ENCODE measurements around the gene SMARCD2. TPM values are rescaled to one million over a fixed set of nuclear protein-coding genes. Genes with fewer than 3 reads are reported as not detected.

The SMARCD2 gene
- total and polyA plus RNA-seq, 2 of the 13 experiments (the other 11 are each of a cell fraction or from before 2014, with no cell fraction given): 122 to 150 TPM

DNA sequence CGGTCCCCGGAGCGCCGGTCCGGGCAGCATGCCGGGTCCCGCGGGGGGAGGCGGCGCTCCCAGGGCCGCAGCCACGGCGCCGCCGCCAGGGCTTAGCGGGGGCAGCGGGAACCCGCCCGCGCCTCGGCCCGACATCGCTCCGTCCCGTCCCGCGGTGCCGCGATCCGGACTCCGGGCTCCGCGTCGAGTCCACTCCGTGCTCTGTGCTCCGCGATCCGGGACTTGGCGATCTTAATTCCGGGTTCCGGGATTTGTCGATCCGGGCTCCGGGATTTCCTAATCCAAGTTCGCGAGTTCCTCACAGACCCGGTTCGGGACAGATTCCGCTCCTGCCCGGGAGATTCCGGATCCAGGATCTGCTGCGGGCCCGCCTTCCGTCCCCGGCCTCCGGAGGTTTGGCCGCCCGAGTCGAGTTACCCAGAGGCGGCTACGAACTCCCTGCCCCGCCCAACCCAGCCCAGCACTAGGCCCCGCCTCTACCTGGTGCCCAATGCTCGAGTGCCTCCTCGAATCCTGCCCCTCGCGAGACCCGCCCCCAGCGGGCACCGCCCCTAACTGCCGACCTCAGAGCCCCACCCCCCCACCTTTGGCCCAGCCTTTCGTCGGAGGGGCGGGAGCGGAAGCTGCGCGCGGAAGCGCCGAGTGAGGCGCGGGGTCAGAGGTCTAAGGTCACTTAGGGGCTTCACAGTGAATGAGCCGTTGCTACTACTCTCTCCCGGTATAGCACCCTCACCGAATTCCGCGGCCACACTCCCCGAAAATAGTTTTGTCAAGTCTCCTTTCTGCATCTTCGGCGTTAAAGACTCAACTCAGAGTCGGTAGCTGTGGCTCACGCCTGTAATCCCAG is at the start of gene SMARCD2 (continued):
- TF ChIP-seq, protein P1, sequence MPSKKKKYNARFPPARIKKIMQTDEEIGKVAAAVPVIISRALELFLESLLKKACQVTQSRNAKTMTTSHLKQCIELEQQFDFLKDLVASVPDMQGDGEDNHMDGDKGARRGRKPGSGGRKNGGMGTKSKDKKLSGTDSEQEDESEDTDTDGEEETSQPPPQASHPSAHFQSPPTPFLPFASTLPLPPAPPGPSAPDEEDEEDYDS (CRISPR knock-in tag; IDR thresholded peaks at IDR 0.05): peak; percentile 91
- TF ChIP-seq ATF7-NPFF (CRISPR knock-in tag; IDR thresholded peaks at IDR 0.05; ENCODE audit: low read depth) (peak; percentile 98), ZFP36L2 (CRISPR knock-in tag; IDR thresholded peaks at IDR 0.05) (peak; percentile 80; the same call in 1 of the 2 replicates), CC2D1A (CRISPR knock-in tag; IDR thresholded peaks at IDR 0.05) (no peak), KIAA2018 (CRISPR knock-in tag; IDR thresholded peaks at IDR 0.05; ENCODE audit: borderline replicate concordance) (0 out of 2 replicates have a peak, but pooled peaks have one; percentile 88), SNRNP70 (IDR thresholded peaks at IDR 0.05; ENCODE audit: low read depth, low read length) (no peak), ZNF292 (CRISPR knock-in tag; IDR thresholded peaks at IDR 0.05; ENCODE audit: borderline replicate concordance, low read depth) (no peak), NFKB2 (CRISPR knock-in tag; IDR thresholded peaks at IDR 0.05; ENCODE audit: borderline replicate concordance) (peak; percentile 79; the same call in 1 of the 2 replicates), HDAC6 (IDR thresholded peaks at IDR 0.05; ENCODE audit: low read depth, low read length) (no peak), REPIN1 (CRISPR knock-in tag; IDR thresholded peaks at IDR 0.05; ENCODE audit: borderline replicate concordance, low read depth) (peak; percentile 99), ZNF558 (CRISPR knock-in tag; IDR thresholded peaks at IDR 0.05; ENCODE audit: borderline replicate concordance) (peak; percentile 93; the same call in 1 of the 2 replicates), ZNF17 (CRISPR knock-in tag; IDR thresholded peaks at IDR 0.05) (no peak), SOX13 (IDR thresholded peaks at IDR 0.05) (peak; percentile 78), SOX13 (CRISPR knock-in tag; conservative IDR thresholded peaks at IDR 0.05 in 1 of 2, IDR thresholded peaks at IDR 0.05 in 1 of 2) (peak in 1 of 2 experiments; percentile 80; a peak in 2 of 4 replicates), ADNP (CRISPR knock-in tag; IDR thresholded peaks at IDR 0.05) (peak; percentile 96; the same call in 1 of the 2 replicates)
- TF ChIP-seq, protein P2, sequence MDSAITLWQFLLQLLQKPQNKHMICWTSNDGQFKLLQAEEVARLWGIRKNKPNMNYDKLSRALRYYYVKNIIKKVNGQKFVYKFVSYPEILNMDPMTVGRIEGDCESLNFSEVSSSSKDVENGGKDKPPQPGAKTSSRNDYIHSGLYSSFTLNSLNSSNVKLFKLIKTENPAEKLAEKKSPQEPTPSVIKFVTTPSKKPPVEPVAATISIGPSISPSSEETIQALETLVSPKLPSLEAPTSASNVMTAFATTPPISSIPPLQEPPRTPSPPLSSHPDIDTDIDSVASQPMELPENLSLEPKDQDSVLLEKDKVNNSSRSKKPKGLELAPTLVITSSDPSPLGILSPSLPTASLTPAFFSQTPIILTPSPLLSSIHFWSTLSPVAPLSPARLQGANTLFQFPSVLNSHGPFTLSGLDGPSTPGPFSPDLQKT (CRISPR knock-in tag; IDR thresholded peaks at IDR 0.05; ENCODE audit: borderline replicate concordance): peak; percentile 77; the same call in 1 of the 2 replicates
- TF ChIP-seq, protein P3, sequence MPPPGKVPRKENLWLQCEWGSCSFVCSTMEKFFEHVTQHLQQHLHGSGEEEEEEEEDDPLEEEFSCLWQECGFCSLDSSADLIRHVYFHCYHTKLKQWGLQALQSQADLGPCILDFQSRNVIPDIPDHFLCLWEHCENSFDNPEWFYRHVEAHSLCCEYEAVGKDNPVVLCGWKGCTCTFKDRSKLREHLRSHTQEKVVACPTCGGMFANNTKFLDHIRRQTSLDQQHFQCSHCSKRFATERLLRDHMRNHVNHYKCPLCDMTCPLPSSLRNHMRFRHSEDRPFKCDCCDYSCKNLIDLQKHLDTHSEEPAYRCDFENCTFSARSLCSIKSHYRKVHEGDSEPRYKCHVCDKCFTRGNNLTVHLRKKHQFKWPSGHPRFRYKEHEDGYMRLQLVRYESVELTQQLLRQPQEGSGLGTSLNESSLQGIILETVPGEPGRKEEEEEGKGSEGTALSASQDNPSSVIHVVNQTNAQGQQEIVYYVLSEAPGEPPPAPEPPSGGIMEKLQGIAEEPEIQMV (CRISPR knock-in tag; IDR thresholded peaks at IDR 0.05; ENCODE audit: low read depth): peak; percentile 77
